GM12875 (cell line): ENCODE results near the gene TIAM2.

ENCODE experiments used
- H3K4me3 ChIP-seq: one replicate; pipeline ENCODE4 v1.5.1; 2011; ENCODE audit warnings: low read depth, low read length, control low read depth
- TF ChIP-seq, protein P1 (sequence below): IDR thresholded peaks from 2 replicates; pipeline ENCODE4 v1.5.1; 2011; ENCODE audit warnings: low read depth, mild to moderate bottlenecking, control low read depth, inconsistent platforms, low read length, moderate library complexity, borderline replicate concordance; ENCODE audit not compliant: insufficient read depth

Gene TIAM2

DNA sequence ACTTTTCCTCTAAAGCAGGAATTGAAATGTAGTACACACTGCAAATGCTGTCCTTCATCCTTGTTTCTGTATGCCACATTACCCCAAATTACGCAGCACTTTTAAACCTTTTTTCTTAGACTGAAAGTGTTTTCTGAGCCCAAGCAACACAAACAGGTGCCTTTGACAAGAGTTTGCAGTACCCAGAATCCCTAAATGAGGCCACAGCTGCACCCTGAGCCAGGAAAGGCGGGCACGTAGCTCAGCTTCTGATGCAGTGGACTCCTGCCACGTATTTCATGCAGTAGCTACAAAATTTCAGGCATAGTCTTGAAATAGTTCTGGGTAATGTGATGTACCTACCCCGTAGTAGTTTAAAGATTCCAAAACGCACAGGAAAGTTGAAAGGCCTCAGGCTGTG lies 237.7 kb downstream of the TIAM2 start:
- H3K4me3 ChIP-seq = no peak overlapping the region
- TF ChIP-seq, protein P1, sequence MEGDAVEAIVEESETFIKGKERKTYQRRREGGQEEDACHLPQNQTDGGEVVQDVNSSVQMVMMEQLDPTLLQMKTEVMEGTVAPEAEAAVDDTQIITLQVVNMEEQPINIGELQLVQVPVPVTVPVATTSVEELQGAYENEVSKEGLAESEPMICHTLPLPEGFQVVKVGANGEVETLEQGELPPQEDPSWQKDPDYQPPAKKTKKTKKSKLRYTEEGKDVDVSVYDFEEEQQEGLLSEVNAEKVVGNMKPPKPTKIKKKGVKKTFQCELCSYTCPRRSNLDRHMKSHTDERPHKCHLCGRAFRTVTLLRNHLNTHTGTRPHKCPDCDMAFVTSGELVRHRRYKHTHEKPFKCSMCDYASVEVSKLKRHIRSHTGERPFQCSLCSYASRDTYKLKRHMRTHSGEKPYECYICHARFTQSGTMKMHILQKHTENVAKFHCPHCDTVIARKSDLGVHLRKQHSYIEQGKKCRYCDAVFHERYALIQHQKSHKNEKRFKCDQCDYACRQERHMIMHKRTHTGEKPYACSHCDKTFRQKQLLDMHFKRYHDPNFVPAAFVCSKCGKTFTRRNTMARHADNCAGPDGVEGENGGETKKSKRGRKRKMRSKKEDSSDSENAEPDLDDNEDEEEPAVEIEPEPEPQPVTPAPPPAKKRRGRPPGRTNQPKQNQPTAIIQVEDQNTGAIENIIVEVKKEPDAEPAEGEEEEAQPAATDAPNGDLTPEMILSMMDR = no peak

DNA sequence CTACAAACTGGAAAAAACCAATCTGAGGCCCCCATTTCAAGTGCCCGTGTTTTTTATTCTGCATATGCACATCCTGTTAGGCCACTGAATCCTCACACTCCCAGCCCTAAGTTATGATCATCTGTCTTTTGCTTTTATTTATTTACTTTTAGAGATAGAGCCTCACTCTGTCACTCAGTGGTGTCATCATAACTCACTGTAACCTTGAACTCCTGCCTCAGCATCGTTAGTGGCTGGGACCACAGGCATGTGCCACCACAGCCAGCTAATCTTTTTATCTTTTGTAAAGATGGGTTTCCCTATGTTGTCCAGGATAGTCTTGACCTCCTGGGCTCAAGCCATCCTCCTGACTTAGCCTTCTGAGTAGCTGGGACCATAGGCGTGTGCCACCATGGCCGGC lies 239.1 kb downstream of the TIAM2 start:
- no peak overlapping the region for H3K4me3 ChIP-seq
- TF ChIP-seq, protein P1 = no peak

DNA sequence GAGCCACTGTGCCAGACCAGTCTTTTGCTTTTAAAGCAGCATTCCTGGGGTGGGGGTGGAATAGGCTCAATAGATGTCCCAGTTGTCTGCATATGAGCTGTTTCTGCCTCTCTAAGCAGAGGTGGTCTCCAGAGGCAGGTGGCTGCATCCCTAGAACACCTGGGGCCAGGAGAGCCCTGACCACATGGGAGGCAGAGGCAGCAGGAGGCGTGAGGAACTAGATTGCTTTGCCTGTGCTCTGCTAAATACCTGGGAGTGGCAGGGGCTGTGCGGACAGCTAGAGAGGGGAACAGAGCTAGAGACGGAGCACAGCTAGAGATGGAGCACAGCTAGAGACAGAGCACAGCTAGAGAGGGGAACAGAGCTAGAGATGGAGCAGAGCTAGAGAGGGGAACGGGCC lies 239.6 kb downstream of the TIAM2 start:
- TF ChIP-seq, protein P1 = no peak
- no peak overlapping the region for H3K4me3 ChIP-seq

DNA sequence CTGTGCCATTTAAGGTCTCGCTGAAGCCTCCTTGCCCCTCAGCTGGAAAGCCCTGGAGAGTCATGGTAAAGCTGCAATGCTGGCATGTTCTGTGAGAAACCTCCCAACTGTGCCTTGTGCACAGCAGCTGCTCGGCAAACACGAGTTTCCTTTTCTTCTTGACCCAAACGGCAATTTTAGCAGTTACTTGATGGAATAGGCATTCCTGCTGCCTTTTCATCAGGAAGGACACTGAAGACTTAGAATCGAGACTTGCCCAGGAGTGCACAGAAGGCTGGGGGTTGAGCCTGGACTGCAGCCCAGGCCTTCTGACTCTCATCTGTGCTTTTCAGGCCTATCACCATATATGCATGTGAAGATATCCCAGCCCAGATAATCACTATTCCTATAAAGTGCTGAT lies 240.0 kb downstream of the TIAM2 start:
- no peak overlapping the region for H3K4me3 ChIP-seq
- TF ChIP-seq, protein P1 = no peak

DNA sequence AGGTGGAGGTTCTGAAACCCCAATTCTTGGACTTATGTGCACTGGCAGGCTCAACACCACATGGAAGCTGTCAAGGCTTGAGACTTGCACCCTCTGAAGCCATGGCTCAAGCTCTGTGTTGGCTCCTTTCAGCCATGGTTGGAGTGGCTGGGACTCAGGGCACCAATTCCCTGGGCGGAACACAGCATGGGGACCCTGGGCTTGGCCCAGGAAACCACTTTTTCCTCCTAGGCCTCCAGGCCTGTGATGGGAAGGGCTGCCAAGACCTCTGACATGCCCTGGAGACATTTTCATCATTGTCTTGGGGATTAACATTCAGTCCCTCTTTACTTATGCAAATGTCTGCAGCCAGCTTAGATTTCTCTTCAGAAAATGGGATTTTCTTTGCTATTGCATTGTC lies 242.5 kb downstream of the TIAM2 start:
- TF ChIP-seq, protein P1 = no peak
- no peak overlapping the region for H3K4me3 ChIP-seq

DNA sequence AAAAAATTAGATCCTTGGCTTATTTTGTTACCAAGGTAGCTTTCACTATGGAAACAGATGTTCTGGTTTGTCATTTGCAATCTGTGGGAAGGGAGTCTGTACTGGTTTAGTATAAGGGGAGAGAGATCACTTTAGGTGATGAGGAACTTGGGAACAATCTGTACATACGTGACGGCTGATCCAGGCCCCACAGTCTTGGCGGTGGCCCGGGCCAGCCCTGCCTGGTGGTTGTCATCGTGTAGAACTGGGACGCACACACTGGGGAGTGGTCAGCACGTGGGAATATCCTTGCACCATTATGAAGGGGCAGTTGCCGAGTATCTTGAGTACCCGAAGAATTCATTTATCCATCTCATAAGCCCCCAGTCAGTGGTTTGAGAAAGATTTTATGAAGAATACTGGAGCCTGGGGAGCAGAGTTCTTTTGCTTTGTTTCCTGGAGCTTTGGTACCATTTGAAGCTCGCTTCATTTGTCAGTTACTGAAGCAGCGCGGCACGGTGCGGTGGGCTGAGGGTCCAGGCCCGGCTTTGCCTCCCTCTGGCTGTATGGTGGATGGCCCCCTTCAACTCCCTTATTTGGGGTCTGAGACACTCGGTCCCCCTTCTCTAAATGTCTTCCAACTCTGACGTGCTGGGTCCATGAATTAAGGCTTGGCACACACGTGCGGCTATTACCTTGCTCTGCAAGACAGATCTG lies 245.9 kb downstream of the TIAM2 start:
- H3K4me3 ChIP-seq = no peak overlapping the region
- TF ChIP-seq, protein P1 = no peak

DNA sequence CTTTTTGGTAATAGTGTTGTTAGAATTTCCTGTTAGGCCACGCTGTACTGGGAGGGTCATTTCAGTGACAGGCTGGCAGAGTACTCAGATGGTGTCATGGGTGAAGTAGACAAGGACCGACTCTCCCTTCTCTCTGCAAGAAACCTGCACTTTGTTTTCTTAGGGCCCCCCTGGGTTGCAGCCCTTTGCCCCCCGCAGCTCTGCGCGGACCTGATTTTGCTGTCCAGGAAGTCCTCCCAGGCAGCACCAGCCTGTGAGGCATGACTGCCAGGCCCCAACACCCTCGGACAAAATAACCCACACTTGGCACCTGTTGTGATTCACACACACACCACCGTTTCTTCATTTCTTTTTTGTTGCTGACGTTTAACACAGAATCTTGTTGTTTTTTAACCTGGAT lies 246.9 kb downstream of the TIAM2 start:
- no peak overlapping the region for H3K4me3 ChIP-seq
- TF ChIP-seq, protein P1 = no peak
